ENCODE measurements around the gene PDE6A. TPM values are rescaled to one million over a fixed set of nuclear protein-coding genes. Genes with fewer than 3 reads are reported as not detected.
"Not testable (repeated sequence)": the region's sequence is repeated elsewhere in the genome, so short reads cannot be mapped to it uniquely, and the experiment has no call there.

PDE6A gene
- total RNA-seq, 1 donor = under 0.01 TPM

GRCh38 chr5:149870232-149870631 lies 74.4 kb downstream of the PDE6A start:
- DNase-seq (ENCODE audit: low read depth in 2 of 3, low spot score in 2 of 3) = no peak

GRCh38 chr5:149869411-149869821 lies 75.2 kb downstream of the PDE6A start:
- no peak for DNase-seq (ENCODE audit: low read depth in 2 of 3, low spot score in 2 of 3)

GRCh38 chr5:149865746-149866145 lies 78.8 kb downstream of the PDE6A start:
- DNase-seq (ENCODE audit: low read depth in 2 of 3, low spot score in 2 of 3) = no peak

- no peak for DNase-seq (ENCODE audit: low read depth in 2 of 3, low spot score in 2 of 3)
These were observed 80.8 kb downstream of the PDE6A start for GRCh38 chr5:149863830-149864229.

GRCh38 chr5:149863176-149863575 lies 81.4 kb downstream of the PDE6A start:
- no peak for DNase-seq (ENCODE audit: low read depth in 2 of 3, low spot score in 2 of 3)

- peak in 2 of 3 donors; percentile 21 to 44 for DNase-seq (ENCODE audit: low read depth in 2 of 3, low spot score in 2 of 3)
These were observed 83.7 kb downstream of the PDE6A start for GRCh38 chr5:149860801-149861322.

- DNase-seq (ENCODE audit: low read depth in 2 of 3, low spot score in 2 of 3) = no peak
These were observed 84.8 kb downstream of the PDE6A start for GRCh38 chr5:149859746-149860145.

GRCh38 chr5:149858481-149858880 lies 86.1 kb downstream of the PDE6A start:
- not testable (repeated sequence) for DNase-seq (ENCODE audit: low read depth in 2 of 3, low spot score in 2 of 3)

- DNase-seq (ENCODE audit: low read depth in 2 of 3, low spot score in 2 of 3) = peak in 2 of 3 donors; percentile 38 to 85
These were observed 87.1 kb downstream of the PDE6A start for GRCh38 chr5:149857499-149857898.

- no peak for DNase-seq (ENCODE audit: low read depth in 2 of 3, low spot score in 2 of 3)
These were observed 89.2 kb downstream of the PDE6A start for GRCh38 chr5:149855366-149855765.

GRCh38 chr5:149854866-149855265 lies 89.7 kb downstream of the PDE6A start:
- DNase-seq (ENCODE audit: low read depth in 2 of 3, low spot score in 2 of 3) = no peak

- DNase-seq (ENCODE audit: low read depth in 2 of 3, low spot score in 2 of 3) = no peak
These were observed 90.9 kb downstream of the PDE6A start for GRCh38 chr5:149853701-149854100.

- DNase-seq (ENCODE audit: low read depth in 2 of 3, low spot score in 2 of 3) = no peak
These were observed 91.3 kb downstream of the PDE6A start for GRCh38 chr5:149853331-149853648.

- DNase-seq (ENCODE audit: low read depth in 2 of 3, low spot score in 2 of 3) = peak in 1 of 3 donors; percentile 34
These were observed 91.8 kb downstream of the PDE6A start for GRCh38 chr5:149852641-149853330.

- DNase-seq (ENCODE audit: low read depth in 2 of 3, low spot score in 2 of 3) = no peak
These were observed 93.4 kb downstream of the PDE6A start for GRCh38 chr5:149851211-149851610.

- no peak for DNase-seq (ENCODE audit: low read depth in 2 of 3, low spot score in 2 of 3)
These were observed 94.4 kb downstream of the PDE6A start for GRCh38 chr5:149849966-149850910.

GRCh38 chr5:149849280-149849965 lies 95.2 kb downstream of the PDE6A start:
- DNase-seq (ENCODE audit: low read depth in 2 of 3, low spot score in 2 of 3) = no peak

- no peak for DNase-seq (ENCODE audit: low read depth in 2 of 3, low spot score in 2 of 3)
These were observed 97.0 kb downstream of the PDE6A start for GRCh38 chr5:149847611-149848010.

GRCh38 chr5:149846021-149846420 lies 98.6 kb downstream of the PDE6A start:
- no peak for DNase-seq (ENCODE audit: low read depth in 2 of 3, low spot score in 2 of 3)

- DNase-seq (ENCODE audit: low read depth in 2 of 3, low spot score in 2 of 3) = no peak
These were observed 99.0 kb downstream of the PDE6A start for GRCh38 chr5:149845601-149846000.
